ENCODE results near the gene IL26.

The IL26 gene

DNA sequence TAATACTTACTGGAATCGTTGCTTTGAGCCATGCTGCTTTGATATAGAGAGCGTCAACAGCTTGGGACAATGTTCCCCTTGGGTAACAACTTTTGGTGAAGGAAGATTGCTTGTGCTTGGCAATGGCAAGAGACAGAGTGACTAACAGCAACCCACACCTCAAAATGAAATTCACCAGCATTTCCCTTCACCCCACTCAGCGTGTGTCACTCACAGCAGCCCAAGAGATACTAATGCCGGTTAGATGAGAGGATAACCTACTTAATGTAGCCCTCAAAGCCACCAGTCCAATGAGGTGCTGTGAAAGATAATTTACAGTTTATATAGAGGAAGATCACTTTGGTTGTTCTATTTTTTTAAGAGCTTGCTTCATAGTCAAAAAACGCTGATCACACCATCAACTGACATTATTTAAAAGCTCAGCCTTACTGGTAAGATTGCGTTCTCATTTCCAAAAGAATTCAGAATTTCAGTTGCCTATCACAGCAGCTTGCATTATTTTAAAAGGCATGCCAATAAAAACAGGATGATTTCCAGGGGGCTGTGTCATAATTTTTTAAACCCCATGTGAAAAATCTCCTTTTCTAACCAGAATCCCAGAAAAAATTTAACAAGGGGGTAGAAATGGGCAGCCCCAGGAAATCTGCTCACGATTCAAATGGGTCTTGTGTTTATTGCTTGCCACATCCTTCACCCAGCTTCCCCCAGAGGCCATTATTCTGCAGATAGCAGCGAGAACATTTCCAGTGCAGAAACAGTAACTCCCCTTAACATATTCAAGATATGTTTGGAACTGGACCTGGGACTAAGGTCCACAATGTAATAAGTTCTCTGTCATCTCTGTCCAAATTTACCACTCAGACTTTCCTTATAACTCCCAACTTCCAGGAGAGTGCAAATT lies at the start of gene IL26:
IL26 (minus strand) TSS at position 235 of the 901 bp plus-strand sequence; CDS start at position 181, 54 bp downstream.
- DNase-seq (ENCODE audit: low spot score): no peak

DNA sequence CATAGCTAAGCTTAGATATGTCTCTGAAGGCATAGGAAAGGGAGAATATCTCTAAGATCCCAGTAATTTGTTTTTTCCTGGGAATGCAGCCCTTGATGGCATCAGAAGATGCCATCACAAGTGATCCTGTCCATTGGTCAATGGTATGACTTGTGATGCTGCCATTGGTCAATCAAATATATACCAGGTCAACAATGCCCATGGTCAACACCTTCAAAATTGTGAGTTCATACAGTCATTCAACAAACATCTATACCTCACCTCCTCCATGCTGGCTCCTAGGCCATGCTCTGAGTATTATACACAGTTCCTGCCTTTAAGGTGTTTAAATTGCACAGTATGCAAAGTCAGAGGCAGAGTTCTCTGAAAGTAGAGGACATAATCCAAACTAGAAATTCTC lies 47.1 kb upstream of the IL26 start:
- DNase-seq (ENCODE audit: low spot score): no peak

- no peak for DNase-seq (ENCODE audit: low spot score)
Observed at GRCh38 chr12:68271346-68271745, 45.7 kb upstream of the IL26 start.

- DNase-seq (ENCODE audit: low spot score): peak; percentile 56
Observed at GRCh38 chr12:68270358-68270757, 44.7 kb upstream of the IL26 start.

DNA sequence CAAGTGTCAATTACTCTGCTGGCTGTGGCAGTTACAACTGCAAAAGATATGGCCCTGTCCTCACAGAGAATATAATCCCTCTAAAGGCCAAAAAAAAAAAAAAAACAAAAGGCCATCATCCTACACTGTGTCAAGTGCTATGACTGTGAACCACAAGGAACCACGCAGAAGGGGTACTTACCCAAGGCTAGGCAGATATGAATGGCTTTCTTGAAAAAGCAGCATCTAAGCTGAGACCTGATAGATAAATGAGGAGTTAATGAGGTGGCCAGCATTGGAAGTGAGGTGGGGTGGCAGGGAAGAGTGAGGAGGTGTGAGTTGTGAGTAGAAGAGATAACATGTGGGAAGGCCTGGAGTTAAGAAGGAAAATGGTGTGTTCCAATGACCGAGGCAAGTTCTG lies 44.2 kb upstream of the IL26 start:
- no peak for DNase-seq (ENCODE audit: low spot score)

GRCh38 chr12:68268967-68269366 lies 43.4 kb upstream of the IL26 start:
- no peak for DNase-seq (ENCODE audit: low spot score)

GRCh38 chr12:68267892-68268396 lies 42.3 kb upstream of the IL26 start:
- no peak for DNase-seq (ENCODE audit: low spot score)

DNA sequence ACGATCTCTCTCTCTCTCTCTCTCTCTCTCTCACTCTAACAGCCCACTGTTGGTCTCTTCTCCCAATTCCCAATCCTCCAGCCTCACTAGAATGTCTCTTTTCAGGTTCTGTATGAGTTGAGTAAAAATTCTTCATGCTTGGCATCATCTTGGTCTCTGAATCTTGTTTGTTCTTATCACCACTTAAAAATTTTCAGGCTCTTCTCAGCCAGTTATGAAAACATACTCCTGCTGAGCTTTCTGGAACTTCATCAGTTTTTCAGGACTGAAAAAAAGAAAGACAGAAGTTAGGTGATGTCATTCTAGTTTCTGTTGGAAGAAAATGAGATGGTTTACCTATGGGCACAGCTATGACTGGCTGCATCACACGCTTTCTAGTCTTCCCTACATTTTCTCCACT lies 39.2 kb upstream of the IL26 start:
- peak; percentile 24 for DNase-seq (ENCODE audit: low spot score)

DNA sequence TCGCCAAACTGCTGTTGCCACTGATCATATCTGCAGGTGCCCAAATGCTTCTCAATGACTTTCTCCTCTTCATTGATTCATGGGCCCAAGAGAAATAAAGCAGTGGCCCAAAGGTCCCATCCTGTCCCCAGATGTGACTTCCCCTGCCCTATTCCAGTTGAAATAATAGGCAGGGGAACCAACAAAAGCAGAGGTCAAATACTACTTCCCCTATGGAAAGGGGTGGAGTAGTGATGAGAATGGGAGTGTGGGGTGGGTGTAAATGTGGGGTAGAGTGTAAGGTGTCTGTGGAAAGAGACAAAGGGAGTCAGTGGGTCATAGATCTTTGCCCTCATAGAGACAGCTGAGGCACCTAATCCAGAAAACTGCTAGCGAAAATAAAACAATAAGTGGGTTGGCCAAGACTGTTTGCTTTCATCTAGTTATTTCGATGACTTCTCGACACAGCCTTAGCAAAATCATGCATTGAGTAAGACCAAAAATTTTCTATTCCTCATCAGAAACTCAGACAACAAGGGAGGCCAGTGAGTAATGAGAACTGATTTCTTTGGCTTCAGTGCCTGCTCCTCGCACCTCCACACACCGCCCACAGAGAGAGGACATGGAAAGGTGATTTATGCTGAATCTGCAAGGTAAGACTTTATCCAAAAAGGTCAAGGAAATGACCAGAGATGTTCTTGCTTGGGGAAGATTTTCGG lies 38.7 kb upstream of the IL26 start:
- no peak for DNase-seq (ENCODE audit: low spot score)

DNA sequence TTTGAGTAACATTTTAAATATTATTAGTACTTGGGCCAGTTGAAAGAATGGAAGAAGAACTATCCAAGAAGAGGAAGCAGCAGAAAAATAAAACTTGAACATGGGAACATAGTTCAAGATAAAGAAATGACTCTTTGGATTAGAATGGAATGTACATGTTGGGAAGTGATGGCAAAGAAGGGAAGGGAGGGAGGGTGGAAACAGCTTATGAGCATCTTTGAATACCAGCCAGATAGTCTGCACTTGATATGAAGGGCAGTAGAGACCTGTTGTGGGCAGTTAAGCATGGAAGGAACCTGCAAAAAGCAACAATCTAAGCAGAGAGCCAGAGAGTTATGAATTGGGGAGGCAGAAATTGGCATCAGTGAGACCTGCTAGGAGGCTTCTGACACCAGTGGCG lies 37.8 kb upstream of the IL26 start:
- DNase-seq (ENCODE audit: low spot score): no peak

DNA sequence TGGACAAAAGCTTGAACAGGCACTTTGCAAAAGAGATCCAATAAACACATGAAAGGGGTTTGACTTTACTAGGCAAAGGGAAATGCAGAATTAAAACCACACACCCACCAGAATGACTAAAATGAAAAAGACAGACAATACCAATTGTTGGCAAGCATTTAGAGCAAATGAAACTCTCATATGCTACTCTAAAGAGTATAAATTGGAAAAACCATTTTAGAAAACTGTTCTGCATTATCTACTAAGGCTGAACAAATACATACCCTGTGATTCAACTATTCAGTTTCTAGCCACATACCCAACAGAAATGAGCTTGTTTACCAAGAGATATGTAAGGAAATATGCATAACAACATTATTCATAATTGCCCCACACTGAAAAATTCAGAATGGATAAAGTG lies 36.3 kb upstream of the IL26 start:
- DNase-seq (ENCODE audit: low spot score): no peak

GRCh38 chr12:68260153-68260552 lies 34.5 kb upstream of the IL26 start:
- DNase-seq (ENCODE audit: low spot score): no peak

- DNase-seq (ENCODE audit: low spot score): peak; percentile 88
Observed at GRCh38 chr12:68259318-68259940, 33.8 kb upstream of the IL26 start.

DNA sequence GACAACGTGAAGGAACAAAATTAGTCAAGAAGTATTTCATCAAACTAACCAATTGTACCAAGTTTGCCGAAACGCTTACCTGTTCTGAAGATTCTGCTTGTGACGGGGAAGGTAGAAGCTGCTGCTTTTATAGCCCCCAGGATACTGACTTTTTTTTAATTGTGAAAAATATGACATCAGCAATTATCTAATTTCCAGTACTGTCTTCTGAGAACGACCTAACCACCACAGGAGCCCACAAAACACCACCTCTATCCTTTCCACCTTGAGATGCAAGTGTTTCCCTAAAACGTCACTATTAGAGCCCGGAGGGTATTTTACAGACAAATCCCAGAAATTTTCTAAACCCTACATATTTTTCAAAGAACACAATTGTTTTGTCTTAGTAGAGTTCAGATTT lies 27.9 kb upstream of the IL26 start, which contains the start of gene IL22:
IL22 (minus strand) TSS at position 101 of the 400 bp plus-strand sequence. CDS start 156 bp downstream, outside the sequence.
- no peak for DNase-seq (ENCODE audit: low spot score)

DNA sequence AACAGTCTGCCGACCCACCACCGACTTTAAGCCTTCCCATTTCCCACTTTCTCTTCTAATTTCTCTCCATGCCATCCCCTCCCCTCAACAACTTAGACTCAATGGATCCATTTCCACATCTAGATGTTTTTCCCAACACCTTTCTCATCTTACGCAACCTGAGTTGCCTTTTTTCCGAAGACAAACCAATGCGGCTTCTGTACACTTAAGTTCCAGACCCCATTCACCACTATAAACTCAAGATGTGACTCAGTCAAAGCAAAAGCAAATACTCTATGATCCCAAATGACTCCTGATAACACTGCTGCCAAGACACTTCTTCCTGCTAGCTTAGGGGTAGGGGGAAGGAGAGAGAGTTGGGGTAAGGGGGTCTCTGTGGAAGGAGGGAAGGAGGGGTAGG lies 26.5 kb upstream of the IL26 start:
- DNase-seq (ENCODE audit: low spot score): no peak

GRCh38 chr12:68250454-68250853 lies 24.8 kb upstream of the IL26 start:
- DNase-seq (ENCODE audit: low spot score): no peak

DNA sequence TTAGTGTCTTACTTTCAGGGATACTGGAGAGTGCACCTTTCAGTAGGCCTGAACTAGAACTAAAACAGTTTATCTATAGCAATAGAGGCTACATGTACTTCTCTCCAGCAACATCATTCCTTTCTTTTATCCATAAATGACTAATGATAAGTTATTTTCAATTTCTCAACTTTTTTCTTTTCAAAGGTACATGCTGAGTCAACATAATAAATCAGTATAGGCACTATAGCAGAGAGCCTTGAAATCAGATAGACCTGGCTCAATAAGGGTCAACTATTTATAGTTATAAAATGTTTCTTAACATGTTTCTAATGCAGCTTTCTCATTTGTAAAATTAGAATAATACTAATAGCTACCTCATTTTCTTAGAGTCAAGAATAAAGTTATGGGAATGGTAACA lies 22.2 kb upstream of the IL26 start:
- DNase-seq (ENCODE audit: low spot score): no peak

GRCh38 chr12:68246350-68246749 lies 20.7 kb upstream of the IL26 start:
- DNase-seq (ENCODE audit: low spot score): no peak

DNA sequence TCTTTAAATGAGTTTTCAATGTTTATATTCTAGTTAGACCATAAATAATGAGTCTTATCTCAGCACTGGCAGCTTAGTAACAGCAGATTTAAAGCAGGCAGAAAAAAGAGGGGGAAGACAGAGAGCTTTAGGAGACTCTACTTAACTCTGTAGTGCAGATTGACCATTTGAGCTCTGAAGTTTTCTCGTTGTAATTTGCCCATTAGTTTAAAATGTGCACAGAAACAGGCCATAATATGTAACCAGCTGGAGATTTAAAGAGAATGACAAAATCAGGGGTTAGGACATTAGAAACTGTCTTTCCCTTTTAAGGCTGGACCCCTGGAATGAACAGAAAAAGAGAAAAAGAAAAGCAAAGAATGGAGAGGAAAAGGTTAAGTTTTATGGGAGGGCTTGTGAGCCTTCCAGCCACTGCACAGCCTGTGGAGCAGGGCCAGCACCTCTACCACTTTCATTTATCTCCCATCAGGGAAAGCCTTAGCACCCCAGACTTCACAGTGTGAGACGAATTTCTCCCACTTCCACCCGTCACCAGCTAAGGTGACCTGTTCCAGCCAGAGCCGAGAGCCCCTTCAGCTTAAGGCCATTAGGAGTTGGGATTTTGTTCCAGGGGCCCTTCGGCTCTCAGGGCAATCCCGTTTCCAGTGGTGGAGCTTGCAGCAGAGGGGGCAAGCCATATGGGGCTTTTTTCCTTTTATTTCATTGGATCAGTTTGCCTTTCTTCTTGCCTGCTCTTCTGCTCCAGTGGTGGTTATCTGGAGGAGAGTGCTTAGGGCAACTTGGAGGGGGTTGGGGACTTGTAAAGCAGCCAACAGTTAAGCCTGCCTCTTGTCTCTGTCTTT lies 19.8 kb upstream of the IL26 start:
- DNase-seq (ENCODE audit: low spot score): no peak

- no peak for DNase-seq (ENCODE audit: low spot score)
Observed at GRCh38 chr12:68242777-68243176, 17.2 kb upstream of the IL26 start.

DNA sequence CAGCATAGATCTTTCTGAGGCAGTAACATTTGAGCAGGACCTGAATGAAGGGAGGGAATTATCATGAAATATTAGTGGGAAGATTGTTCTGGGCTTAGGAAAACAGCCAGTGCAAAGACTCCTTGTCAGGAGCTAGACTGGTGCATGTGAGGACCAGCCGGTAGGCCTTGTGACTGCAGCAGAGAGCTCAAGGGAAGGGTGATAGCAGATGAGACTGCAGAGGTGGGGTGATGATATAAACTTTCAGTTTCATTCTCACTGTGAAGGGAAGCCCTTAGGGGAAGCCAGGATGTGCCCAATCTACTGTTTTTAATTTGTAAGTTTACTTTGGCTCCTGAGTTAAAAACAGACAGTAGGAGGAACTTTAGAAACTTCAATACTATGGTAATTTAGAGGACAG lies 15.4 kb upstream of the IL26 start:
- peak; percentile 6 for DNase-seq (ENCODE audit: low spot score)

- DNase-seq (ENCODE audit: low spot score): peak; percentile 71
Observed at GRCh38 chr12:68240079-68240478, 14.5 kb upstream of the IL26 start.
